ENCODE data around the gene UQCRHL.
A peak's percentile ranks its signal among the peaks of the same experiment; 100 is the strongest.
"Not testable (repeated sequence)": the region's sequence is repeated elsewhere in the genome, so short reads cannot be mapped to it uniquely, and the experiment has no call there.

The UQCRHL gene

DNA sequence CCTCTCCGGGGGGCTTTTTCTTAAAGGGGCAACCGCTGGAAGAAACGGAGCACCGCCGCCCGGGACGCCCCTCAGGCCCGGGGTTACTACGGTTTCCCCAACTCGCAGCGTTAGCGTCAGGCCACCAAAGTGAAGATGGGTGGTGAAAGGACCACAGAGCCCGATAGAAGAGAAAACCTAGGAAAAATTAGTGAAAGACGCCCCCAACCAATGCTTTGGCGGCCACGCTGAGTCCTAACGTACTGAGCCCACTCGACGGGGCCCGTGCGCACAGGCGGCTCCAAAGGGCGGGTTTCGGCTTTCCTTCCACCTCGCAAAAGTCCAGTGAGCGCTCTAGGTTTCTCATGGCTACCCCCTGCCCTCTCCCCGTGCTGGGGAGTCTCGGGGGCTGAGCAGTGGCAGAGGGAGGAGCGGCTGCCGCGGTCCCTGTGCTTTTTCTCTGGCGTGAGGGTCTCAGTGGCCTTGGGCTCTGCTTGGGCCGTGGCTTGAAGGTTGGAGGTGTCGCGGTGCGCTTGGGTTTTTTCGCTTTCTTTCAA, 27.8 kb upstream of the UQCRHL start:
- no peak for DNase-seq

DNA sequence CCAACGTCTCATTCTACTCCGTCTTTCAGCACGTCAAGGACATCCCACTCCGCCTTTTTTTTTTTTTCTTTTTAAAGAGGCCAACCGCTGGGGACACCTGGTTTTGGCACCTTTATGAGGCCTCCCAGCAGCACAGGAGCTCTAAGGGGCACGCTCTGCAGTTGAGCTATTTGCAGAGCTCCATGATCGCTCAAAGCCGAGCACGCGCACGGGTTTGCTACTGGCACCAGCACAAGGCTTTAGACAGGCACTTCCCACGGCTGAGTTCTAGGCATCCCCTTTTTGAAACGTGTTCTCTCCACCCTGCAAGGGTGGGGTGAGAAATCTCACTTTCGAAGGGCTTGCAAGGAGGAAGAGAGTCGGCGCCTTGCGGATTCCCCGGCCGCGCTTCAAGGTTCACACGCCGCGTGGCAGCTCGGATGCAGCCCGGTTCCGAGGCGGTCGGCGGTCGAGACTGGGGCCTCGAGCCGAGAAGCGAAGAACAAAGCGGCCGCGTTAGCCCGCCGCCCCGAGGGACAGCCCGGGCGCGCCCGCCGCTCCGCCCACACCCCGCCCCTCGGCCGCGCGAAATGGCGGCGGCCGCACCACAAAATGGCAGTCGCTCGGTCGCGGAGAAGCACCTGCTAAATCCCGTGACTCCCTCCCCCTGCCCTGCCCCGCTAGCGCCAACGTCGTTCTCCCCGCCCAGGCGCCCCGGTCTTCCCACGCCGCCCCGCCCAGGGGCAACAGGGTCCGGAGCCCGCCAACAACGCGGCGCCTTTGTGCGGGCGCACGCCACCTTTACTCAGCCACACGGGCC, 27.2 kb upstream of the UQCRHL start:
- peak; percentile 90 for DNase-seq

DNA sequence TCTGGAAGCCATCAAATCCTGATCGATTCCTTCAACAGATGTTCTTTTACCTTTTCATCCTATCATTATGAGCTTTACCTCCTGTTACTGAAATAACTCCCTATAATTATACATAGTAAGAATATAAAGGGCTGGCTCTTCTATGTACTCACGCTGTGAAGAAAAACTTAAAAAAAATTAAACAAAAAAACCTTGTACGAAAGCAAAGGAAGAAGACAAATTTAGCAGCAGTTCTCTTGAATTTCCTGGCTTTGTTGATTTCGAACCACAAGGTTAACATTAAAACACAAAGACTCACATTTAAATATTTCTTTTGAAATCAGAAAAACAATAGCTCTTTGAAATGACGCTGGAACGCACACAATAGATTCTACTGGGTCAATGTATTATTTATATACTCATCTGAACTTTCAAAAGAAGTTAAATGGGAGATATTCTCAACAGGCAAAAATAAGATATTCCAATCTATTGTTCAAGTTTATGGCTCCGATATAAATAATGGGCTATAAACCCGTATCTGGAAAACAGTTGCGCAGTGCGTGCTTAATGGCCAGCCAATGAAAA, 26.5 kb upstream of the UQCRHL start:
- DNase-seq: no peak

DNA sequence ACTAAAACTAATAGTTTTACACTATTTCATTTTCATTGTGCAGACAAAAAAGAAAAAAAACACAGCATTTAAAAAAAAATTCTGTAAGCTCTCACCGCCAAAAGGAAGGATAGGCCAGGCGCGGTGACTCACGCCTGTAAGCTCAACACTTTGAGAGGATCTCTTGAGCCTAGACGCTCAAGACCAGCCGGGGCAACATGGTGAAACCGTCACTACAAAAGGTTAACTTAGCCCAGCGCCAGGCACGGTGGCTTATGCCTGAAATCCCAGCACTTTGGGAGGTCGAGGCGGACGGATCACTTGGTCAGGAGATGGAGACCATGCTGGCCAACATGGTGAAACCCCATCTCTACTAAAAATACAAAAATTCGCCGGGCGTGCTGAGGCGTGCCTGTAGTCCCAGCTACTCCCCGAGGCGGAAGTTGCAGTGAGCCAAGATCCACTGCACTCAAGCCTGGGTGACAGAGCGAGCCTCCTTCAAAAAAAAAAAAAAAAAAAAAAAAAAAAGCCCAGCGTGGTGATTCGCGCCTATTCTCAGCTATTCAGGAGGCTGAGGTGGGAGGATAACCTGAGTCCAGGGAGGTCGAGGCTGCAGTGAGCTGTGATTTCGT, 25.7 kb upstream of the UQCRHL start:
- DNase-seq: peak; percentile 46

DNA sequence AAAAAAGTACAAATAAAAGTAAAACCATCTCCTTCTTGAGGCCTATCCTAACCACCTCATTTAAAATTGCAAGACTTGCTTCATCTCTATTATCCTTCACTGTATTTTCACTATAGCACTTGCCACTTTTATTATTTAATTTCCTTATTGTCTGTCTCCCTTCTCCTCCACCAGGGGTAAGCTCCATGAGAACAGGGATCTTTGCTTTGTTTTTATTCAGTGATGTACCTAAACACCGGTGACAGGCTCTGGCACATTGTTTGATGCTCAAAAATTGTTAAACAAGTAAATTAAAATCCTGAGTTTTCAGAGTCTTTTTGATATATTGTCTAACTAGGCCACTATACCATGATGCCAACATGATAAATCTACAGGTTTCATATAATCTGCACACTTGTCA, 22.8 kb upstream of the UQCRHL start:
- DNase-seq: no peak

DNA sequence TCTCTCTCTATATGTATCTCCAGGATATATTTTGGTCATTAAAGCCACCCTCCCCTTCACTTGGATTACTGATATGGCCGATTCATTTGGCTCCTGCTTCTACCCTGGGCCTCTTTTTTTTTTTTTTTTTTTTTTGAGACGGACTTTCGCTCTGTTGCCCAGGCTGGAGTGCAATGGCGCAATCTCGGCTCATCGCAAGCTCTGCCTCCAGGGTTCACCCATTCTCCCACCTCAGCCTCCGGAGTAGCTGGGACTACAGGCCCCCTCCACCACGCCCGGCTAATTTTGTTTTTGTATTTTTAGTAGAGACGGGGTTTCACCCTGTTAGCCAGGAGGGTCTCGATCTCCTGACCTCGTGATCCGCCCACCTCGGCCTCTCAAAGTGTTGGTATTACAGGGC, 21.5 kb upstream of the UQCRHL start:
- not testable (repeated sequence) for DNase-seq

DNA sequence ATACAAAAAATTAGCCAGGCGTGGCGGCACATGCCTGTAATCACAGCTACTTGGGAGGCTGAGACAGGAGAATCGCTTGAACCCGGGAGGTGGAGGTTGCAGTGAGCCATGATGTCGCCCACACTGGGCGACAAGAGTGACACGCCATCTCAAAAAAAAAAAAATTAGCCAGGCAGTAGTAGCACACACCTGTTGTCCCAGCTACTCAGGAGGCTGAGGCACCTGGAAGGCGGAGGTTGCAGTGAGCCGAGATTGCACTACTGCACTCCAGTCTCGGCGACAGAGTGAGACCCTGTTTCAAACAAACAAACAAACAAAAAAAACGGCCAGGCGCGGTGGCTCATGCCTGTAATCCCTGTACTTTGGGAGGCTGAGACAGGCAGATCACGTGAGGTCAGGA, 20.1 kb upstream of the UQCRHL start:
- not testable (repeated sequence) for DNase-seq

DNA sequence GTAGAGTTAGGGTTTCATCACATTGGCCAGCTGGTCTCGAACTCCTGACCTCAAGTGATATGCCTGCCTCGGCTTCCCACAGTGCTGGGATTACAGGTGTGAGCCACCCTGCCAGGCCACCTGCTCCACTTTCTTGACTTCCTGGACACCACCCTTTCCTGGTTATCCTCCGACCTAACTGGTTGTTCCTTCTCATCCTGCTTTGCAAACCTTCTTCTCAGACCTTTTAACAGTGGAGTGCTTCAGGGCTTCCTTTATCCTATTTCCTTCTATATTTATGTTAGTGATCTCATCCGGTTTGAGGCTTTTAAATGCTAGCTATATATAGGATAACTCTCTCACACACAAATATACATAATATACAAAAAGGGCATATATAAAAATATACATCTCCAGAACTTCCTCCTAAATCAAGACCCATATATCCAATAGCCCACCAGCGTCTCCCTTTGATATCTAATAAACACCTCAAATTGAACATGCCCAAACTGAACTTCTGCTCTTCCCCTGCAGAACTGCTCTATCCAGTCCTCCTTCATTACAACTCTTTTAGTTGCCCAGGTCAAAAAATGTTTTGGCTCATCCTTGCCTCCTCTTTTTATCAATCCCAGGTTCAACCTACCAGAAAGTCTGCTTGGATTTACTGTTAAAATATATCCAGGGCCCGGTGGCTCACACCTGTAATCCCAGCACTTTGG, 19.5 kb upstream of the UQCRHL start:
- no peak for DNase-seq

DNA sequence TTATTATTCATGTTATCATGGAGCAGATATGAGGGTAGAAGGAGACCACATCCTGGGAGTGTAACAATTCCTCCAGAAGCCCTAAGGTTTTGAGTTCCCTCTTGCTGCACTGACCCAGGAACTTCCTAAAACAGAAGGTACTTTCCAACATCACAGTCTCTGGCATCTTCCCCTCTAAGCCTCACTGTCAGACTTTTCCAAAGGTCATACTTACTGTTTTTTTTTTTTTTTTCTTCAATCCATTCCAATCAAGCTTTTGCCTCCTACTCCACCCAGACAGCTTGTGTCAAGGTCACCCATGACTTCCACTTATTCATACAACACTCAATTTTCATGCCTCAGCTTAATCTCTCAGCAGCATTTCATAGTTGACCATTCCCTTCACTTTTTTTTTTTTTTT, 18.4 kb upstream of the UQCRHL start:
- DNase-seq: no peak

DNA sequence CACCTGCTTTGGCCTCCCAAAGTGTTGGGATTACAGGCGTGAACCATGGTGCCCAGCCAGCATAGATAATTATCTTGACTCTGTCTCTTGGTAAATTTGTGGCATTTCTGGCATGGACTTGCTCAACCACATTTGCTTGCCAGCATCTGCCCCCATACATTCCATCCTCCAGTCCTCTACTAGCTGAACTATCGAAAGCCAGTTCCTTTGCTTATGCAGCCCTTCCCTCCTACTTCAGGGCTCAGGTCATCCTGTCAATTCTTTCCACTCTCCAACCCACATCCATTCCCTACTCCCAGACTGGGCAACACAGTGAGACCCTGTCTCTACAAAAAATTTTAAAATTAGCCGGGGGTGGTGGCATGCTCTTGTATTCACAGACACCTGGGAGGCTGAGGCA, 13.0 kb upstream of the UQCRHL start:
- no peak for DNase-seq

DNA sequence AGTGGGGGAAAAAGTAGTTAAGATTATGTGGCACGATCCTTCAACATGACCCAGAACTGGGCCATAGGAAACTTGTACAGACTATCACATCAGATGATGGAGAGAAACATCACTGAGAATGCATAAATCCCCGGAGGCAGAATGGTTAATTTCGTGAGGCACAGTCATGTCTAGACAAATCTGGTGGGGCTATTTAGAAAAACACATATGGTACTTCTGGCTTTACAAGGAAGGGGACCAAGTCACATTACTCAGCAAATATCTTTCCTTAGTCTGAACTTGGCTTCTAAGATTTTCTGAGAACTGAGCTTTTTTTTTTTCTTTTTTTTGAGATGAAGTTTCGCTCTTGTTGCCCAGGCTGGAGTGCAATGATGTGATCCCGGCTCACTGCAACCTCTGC, 9.2 kb upstream of the UQCRHL start:
- no peak for DNase-seq

DNA sequence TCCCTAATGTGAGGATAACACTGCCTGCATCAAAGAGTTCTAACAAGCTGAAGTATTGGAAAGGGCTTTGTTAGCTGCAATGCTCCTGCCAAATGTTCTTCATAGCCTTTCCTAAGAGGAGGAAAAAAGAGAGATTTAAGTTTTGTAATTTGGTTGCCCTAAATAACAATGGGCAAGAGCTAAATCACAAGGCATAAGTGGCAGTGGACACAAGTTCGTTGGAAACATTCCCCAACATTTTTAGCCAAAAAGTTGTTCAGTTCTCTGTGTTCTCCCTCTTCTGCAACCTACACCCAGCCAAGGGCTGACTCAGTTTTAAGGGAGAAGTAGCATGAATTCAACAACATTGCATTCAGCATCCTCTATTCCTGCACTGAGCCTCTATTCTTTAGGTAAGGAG, 2.6 kb upstream of the UQCRHL start:
- no peak for DNase-seq

DNA sequence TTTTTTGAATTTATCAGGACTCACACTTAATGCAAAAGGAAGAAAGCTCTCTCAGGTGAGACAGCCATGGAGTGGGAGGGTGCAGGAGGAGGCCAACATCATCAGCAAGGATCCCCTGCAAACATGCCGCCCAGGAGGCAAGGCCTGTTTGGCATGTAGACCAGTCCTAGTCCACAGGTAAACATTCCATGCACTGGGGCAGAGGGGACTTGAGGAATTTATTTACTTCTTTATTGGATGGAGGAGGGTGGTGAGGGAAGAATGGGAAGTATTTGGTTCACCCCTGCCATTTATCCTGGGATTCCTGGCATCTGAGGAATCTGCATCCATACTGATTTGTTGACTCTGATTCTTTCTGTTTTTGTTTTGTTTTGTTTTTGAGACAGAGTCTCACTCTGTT, 1.5 kb upstream of the UQCRHL start:
- DNase-seq: no peak

DNA sequence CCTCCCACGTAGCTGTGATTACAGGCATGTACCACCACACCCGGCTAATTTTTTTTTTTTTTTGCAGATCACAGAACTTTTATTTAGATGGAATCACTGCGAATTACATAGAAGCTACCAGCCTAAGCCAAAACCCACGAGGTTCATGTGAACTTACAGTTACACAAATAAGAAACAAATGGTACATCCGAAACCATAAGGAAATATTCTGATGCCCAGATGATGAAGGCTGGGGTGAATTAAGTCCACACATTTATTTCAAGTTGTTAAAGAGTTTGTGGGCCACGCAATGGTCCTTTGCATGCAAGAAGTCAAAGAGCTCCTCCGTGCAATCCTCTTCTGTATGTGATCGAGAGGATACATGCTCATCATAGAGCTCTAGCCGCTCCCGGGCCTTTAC, 328 bp downstream of the UQCRHL start:
- DNase-seq: no peak

DNA sequence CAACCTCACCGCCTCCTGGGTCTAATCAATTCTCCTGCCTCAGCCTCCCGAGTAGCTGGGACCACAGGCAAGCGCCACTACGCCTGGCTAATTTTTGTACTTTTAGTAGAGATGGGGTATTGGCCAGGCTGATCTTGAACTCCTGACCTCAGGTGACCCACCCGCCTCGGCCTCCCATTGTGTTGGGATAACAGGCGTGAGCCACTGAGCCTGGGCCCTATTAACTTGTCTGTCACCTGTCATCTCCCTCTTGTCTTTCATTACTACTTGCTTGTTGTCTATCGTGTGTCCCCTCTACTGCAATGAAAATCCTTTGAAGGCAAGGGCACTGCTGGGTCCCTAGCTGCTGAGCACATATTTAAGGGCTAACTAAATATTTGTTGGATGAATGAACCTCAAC, 3.4 kb downstream of the UQCRHL start:
- DNase-seq: no peak

DNA sequence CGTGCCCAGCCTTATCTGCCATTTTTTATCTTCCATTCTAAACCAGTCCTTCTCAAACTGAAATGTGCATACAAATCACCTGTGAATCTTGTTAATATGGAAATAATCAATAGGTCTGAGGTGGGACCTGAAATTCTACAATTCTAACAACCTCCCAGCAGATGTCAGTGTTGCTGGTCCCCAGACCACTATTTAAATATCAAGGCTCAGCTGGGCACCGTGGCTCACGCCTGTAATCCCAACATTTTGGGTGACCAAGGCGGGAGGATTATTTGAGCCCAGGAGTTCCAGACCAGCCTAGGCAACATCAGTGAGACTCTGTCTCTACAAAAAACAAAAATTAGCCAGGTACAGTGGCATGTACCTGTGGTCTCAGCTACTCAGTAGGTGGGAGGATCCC, 4.1 kb downstream of the UQCRHL start:
- DNase-seq: peak; percentile 5

DNA sequence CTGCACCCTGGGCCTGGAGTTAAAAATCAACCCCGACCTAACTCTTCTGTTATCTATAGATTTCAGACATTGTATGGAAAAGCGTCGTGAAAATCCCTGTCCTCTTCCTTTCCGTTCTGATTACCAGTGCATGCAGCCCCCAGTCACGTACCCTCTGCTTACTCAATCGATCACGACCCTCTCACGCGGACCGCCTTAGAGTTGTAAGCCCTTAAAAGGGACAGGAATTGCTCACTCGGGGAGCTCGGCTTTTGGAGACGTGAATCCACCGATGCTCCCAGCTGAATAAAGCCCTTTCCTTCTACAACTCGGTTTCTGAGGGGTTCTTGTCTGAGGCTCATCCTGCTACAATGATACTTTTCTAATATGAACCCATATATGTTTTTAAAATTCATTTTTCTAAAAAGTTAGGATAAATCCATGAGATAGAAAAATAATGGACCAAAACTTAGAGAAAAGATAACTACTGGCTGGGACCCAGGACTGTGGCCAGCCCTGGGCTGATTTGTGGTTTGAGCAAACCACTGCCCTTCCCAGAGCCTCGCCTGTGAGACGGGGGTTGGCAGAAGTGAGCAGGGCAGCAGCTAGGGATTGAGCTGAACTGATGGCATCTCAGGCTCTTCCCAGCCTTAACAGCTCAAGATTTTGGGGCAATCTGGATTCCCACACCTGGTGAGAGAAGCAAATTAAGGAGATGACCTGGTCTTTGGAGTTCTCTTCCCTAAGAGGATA, 5.0 kb downstream of the UQCRHL start:
- no peak for DNase-seq

DNA sequence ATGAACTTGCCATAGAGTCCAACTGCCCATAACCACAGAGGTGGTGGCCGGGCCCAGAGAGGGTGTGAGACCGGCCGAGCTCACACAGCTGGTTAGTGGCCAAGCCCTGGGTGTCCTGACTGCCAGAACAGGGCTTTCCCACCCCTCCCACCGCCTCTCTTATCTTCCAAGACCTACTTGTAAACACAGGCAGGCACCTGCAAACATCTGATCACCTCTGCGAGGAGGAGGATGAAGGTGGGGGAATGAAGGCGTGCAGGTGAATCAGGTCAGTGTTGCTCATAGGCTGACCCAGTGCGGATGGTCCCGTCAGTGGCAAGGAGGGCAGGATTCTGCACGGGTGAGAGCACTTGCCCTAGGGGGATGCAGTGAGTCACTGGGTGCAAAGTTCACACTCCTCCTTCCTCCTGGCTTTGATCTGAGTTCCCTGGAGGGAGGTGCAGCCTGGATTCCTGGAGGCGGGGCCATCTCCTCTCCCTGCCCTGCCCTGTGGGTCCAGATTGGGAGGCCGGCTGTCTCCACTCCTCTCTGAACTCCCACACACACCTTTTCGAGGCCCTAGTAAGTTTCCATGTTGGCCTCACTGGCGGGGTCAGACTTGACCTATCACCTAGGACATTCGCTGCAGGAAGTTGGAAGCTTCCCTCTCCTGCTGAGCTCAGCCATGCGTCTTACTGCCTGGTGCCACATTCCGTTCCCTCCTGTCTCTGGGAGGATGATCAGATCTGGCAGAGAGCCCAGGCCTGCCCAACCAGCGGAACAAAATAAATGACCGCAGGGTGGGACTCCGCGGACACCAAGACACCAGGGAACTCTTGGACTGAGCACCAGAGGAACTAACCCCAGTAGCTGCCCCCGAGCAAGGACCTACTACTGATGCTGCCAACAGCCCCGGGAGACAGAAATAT, 7.3 kb downstream of the UQCRHL start:
- DNase-seq: no peak

DNA sequence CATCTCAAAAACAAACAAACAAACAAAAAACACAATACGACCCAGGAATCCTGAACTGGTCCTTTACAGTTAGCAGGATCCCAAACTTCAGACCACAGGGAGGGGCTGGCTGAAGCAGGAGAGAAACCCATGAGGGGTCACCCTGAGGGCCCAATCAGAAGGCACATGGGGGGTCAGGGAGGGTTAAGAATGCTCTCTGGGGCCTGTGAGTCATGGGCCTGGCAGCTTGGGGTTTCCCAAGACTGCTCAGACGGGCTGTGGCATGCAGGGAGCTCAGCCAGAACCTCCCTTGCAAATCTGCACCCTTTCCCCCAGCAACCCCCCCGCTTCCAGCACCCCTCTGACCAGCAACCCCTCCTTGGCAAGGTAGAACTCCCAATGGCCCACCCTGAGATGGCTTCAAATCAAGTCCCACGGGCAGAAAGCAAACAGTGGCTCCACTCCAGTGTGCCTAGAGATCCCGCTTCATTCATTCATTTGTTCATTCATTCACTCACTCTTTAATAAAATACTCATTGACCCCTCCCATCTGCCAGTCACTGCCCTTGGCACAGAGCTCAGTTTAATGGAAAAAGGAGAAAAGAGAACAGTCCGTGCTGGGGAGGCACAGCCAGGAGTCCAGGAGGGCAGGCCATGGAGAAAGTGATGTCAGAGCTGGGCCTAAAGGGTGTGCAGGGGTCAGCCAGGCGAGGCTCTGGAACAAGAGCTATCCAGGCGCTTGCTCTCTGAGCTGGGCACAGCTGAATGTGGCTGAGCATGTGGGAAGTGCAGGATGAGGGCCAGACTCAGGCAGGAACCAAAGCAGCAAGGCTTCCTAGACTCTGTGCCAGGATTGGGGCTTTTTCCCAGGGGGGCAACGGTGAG, 8.2 kb downstream of the UQCRHL start:
- peak; percentile 21 for DNase-seq

DNA sequence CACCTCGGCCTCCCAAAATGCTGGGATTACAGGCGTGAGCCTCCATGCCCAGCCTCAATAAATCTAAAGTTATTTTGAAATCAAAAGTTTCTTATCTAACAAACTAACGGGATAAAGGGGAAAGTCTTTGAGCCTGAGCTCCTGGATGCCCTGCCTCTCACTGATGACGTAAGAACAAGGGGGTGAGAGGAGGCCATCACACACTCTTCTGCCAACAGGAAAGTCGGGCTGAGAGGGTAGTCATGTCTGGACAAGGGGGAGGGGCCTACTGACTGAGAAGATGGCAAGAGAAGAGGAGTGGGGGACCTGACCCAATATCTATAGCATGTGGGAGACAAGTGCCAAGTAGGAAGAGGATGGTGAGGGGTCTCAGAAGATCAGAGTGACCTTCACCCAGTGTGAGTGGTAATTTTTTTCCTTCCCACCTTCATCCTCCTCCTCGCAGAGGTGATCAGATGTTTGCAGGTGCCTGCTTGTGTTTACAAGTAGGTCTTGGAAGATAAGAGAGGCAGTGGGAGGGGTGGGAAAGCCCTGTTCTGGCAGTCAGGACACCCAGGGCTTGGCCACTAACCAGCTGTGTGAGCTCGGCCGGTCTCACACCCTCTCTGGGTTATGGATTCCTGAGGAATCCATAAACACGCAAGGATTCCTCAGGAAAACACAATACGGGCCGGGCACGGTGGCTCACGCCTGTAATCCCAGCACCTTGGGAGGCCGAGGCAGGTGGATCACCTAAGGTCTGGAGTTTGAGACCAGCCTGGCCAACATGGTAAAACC, 9.6 kb downstream of the UQCRHL start:
- no peak for DNase-seq

Measured in stimulated activated CD4-positive, alpha-beta T cell treated with anti-CD3 and anti-CD28 coated beads, Interleukin-4, amount 100 ng/mL, for 1 hour (primary cell).